ENCODE measurements around the gene ANK2. TPM values are rescaled to one million over a fixed set of nuclear protein-coding genes. Genes with fewer than 3 reads are reported as not detected.
"Not testable (repeated sequence)": the region's sequence is repeated elsewhere in the genome, so short reads cannot be mapped to it uniquely, and the experiment has no call there.

The ANK2 gene
- total RNA-seq, 2 donors from 2014 or later: 0.87 to 1.1 TPM

- no peaks in the 10 kb centered on the region for H3K4me1 Mint-ChIP-seq
- no peak overlapping the region for H3K4me3 Mint-ChIP-seq
- ATAC-seq (replicated peaks): no peak
- H3K27ac Mint-ChIP-seq: no peak overlapping the region
- H3K27me3 Mint-ChIP-seq: peaks cover 3% of the 10 kb centered on the region
- H3K36me3 Mint-ChIP-seq (ENCODE audit: low read depth): no peaks in the 10 kb centered on the region
- H3K9me3 Mint-ChIP-seq: no peaks in the 10 kb centered on the region
These were observed 112.6 kb downstream of the ANK2 start for GRCh38 chr4:113162089-113162488.

GRCh38 chr4:113169368-113169767 is 119.9 kb downstream of the ANK2 start:
- Mint-ChIP-seq H3K4me1 (no peaks in the 10 kb centered on the region), H3K36me3 (ENCODE audit: low read depth) (no peaks in the 10 kb centered on the region), H3K27me3 (peaks cover 5% of the 10 kb centered on the region), H3K27ac (no peak overlapping the region), H3K9me3 (no peaks in the 10 kb centered on the region), H3K4me3 (no peak overlapping the region)
- ATAC-seq (replicated peaks): no peak

- H3K36me3 Mint-ChIP-seq (ENCODE audit: low read depth): no peaks in the 10 kb centered on the region
These were observed 120.8 kb downstream of the ANK2 start for GRCh38 chr4:113170115-113170804.

GRCh38 chr4:113170805-113171468 is 121.5 kb downstream of the ANK2 start:
- Mint-ChIP-seq H3K27ac (no peak overlapping the region), H3K9me3 (no peaks in the 10 kb centered on the region), H3K4me1 (no peaks in the 10 kb centered on the region), H3K27me3 (peaks cover 9% of the 10 kb centered on the region), H3K4me3 (no peak overlapping the region), H3K36me3 (ENCODE audit: low read depth) (no peaks in the 10 kb centered on the region)
- ATAC-seq (replicated peaks): no peak

More at GRCh38 chr4:113170115-113170804, 120.8 kb downstream of the ANK2 start:
- H3K9me3 Mint-ChIP-seq: no peaks in the 10 kb centered on the region
- no peak overlapping the region for H3K27ac Mint-ChIP-seq
- H3K4me3 Mint-ChIP-seq: no peak overlapping the region
- ATAC-seq (replicated peaks): no peak
- H3K4me1 Mint-ChIP-seq: no peaks in the 10 kb centered on the region
- H3K27me3 Mint-ChIP-seq: peaks cover 7% of the 10 kb centered on the region

- ATAC-seq (replicated peaks): no peak
- Mint-ChIP-seq H3K9me3 (no peaks in the 10 kb centered on the region), H3K36me3 (ENCODE audit: low read depth) (no peaks in the 10 kb centered on the region), H3K27me3 (peaks cover 8% of the 10 kb centered on the region), H3K4me3 (no peak overlapping the region), H3K27ac (no peak overlapping the region), H3K4me1 (no peaks in the 10 kb centered on the region)
These were observed 123.8 kb downstream of the ANK2 start for GRCh38 chr4:113173126-113173792.

GRCh38 chr4:113173793-113174264 is 124.4 kb downstream of the ANK2 start:
- no peak for ATAC-seq (replicated peaks)
- H3K4me1 Mint-ChIP-seq: no peaks in the 10 kb centered on the region
- H3K9me3 Mint-ChIP-seq: no peaks in the 10 kb centered on the region
- H3K27me3 Mint-ChIP-seq: peaks cover 6% of the 10 kb centered on the region
- no peak overlapping the region for H3K27ac Mint-ChIP-seq
- no peak overlapping the region for H3K4me3 Mint-ChIP-seq
- H3K36me3 Mint-ChIP-seq (ENCODE audit: low read depth): no peaks in the 10 kb centered on the region

GRCh38 chr4:113179091-113179490 is 129.6 kb downstream of the ANK2 start:
- no peaks in the 10 kb centered on the region for H3K36me3 Mint-ChIP-seq (ENCODE audit: low read depth)
- H3K27me3 Mint-ChIP-seq: peaks cover 3% of the 10 kb centered on the region
- H3K4me3 Mint-ChIP-seq: no peak overlapping the region
- no peak for ATAC-seq (replicated peaks)
- no peaks in the 10 kb centered on the region for H3K9me3 Mint-ChIP-seq
- H3K27ac Mint-ChIP-seq: no peak overlapping the region
- no peaks in the 10 kb centered on the region for H3K4me1 Mint-ChIP-seq

DNA sequence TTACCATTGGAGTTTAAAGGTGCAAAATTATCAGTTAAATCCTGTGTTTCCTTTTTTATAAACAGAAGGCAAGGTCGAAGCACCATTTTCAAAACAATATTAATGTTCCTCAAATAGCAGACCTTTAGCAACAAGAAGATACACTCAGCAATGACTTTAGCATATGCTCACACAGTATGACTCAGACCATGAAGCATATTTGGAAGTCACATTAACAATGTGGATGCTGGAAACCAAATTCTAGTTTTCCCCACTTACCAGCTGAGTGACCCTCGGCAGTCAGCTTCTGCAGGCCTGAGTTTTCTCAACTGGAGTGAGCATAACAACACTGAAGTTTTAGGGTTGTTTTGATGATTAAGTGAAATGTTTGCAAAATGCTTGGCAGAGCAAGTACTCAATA is 130.5 kb downstream of the ANK2 start:
- H3K27me3 Mint-ChIP-seq: peaks cover 3% of the 10 kb centered on the region
- H3K4me3 Mint-ChIP-seq: no peak overlapping the region
- no peak overlapping the region for H3K27ac Mint-ChIP-seq
- no peaks in the 10 kb centered on the region for H3K4me1 Mint-ChIP-seq
- no peaks in the 10 kb centered on the region for H3K36me3 Mint-ChIP-seq (ENCODE audit: low read depth)
- ATAC-seq (replicated peaks): no peak
- no peaks in the 10 kb centered on the region for H3K9me3 Mint-ChIP-seq

DNA sequence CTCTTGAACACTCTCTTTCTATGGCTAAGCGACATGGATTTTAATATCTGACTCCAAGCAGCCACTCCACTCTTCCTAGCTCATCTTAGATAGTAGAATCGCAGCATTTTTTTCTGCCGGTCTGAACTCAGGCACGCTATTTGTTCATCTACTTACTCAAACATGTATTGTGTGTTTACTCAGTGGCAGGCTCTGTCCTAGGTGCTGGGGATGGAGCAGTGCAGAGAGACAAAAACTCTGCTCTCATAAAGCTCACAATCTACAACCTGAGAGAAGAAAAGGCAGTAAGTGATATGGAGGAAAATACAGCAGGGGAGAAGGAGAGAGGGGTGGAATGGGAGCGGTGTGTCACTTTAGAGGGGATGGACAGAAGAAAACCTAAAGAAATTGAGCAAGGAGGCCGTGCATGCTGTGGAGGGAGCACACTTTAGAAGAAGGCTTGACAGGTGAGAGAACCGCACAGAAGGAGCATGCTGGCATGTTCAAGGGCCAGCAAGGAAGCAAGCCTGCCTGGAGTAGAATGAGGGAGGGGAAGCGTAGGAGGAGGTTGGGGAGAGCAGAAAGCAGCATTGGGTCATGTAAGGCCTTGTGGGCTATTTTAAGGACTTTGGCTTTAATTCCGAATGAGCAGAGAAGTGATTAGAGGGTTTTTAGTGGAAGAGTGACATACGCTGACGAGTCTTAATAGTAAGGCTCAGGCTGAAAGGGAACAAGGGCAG is 132.0 kb downstream of the ANK2 start:
- Mint-ChIP-seq H3K4me1 (no peaks in the 10 kb centered on the region), H3K27ac (no peak overlapping the region), H3K4me3 (no peak overlapping the region), H3K9me3 (no peaks in the 10 kb centered on the region), H3K36me3 (ENCODE audit: low read depth) (no peaks in the 10 kb centered on the region), H3K27me3 (peaks cover under 1% of the 10 kb centered on the region)
- ATAC-seq (replicated peaks): no peak

DNA sequence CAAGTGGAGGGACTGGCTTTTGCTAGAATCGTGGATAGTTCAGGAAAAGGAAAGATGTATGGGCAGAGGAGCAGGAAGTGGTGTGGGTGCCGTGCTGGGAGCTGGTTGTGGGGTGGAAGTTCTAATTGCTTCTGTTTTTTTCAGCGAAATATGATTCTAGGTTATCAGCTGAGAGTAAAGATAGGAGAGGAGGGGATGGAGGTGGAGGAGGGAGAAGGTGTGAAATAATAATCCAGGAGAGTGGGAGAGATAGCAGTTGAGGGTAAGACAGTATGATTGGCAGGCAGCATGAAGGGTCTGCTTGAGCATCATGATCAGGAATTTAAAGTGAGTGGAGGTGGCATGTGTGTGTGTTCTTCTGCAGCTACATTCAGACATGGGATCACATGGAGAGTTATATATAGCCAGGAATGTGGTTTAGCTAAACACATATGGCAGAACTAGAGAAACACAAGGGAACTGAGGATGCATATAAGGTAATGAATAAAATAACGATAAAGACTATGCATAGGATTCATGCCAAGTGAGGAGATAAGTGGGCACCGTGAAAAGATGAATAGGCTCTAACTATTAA is 133.7 kb downstream of the ANK2 start:
- ATAC-seq (replicated peaks): no peak
- Mint-ChIP-seq H3K36me3 (ENCODE audit: low read depth) (no peaks in the 10 kb centered on the region), H3K9me3 (no peaks in the 10 kb centered on the region), H3K4me3 (no peak overlapping the region), H3K27me3 (peaks cover 3% of the 10 kb centered on the region), H3K27ac (no peak overlapping the region), H3K4me1 (no peaks in the 10 kb centered on the region)

DNA sequence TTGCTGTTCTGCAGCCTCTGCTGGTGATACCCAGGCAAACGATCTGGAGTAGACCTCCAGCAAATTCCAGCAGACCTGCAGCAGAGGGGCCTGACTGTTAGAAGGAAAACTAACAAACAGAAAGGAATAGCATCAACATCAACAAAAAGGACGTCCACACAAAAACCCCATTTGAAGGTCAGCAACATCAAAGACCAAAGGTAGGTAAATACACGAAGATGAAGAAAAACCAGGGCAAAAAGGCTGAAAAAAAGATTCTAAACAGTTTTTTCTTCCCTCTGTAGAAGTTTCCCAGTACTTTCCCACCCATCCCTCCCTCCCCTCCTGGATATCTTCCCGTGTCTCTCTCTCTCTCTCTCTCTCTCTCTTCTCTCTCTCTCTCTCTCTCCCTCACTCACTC is 136.8 kb downstream of the ANK2 start:
- not testable (repeated sequence) for H3K4me3 Mint-ChIP-seq; H3K36me3 Mint-ChIP-seq (ENCODE audit: low read depth); H3K4me1 Mint-ChIP-seq; H3K27me3 Mint-ChIP-seq; ATAC-seq (replicated peaks); H3K27ac Mint-ChIP-seq; H3K9me3 Mint-ChIP-seq

- Mint-ChIP-seq H3K4me3 (no peak overlapping the region), H3K9me3 (no peaks in the 10 kb centered on the region)
These were observed 137.5 kb downstream of the ANK2 start for GRCh38 chr4:113186913-113187312.

GRCh38 chr4:113187358-113187757 is 137.9 kb downstream of the ANK2 start:
- Mint-ChIP-seq H3K36me3 (ENCODE audit: low read depth) (no peaks in the 10 kb centered on the region), H3K9me3 (no peaks in the 10 kb centered on the region), H3K4me3 (no peak overlapping the region), H3K27ac (no peak overlapping the region), H3K27me3 (peaks cover 6% of the 10 kb centered on the region), H3K4me1 (no peaks in the 10 kb centered on the region)
- no peak for ATAC-seq (replicated peaks)

More at GRCh38 chr4:113186913-113187312, 137.5 kb downstream of the ANK2 start:
- ATAC-seq (replicated peaks): no peak
- Mint-ChIP-seq H3K27me3 (peaks cover 6% of the 10 kb centered on the region), H3K36me3 (ENCODE audit: low read depth) (no peaks in the 10 kb centered on the region), H3K4me1 (no peaks in the 10 kb centered on the region), H3K27ac (no peak overlapping the region)

DNA sequence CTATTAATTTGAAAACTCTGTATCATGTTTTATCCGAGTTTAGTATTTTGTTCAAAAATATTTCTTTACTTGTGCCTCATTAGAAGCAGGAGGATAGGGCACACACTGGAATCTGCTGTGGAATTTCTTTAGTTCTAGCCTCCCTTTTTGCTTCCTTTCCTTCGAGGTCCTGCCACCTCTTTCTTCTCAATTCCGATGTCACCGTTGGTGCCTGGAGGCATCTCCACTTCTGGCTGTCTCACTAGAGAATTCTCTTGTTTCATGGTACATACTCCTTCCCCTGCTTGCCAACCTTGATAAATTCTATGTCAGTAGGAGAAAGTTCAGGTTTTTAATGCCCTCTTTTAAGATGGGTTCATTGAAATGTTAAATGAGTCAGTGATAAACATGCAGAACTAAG is 140.1 kb downstream of the ANK2 start:
- Mint-ChIP-seq H3K4me1 (no peaks in the 10 kb centered on the region), H3K27me3 (peaks cover 10% of the 10 kb centered on the region), H3K9me3 (no peaks in the 10 kb centered on the region), H3K27ac (no peak overlapping the region), H3K4me3 (no peak overlapping the region), H3K36me3 (ENCODE audit: low read depth) (no peaks in the 10 kb centered on the region)
- no peak for ATAC-seq (replicated peaks)

Data from activated T-helper 17 cell treated with anti-CD3 and anti-CD28 coated beads, Interleukin-2, amount 50 U/mL, for 72 hours (primary cell).